Right ventricle myocardium inferior (tissue), 1 donor: Measurements from ENCODE around the gene SYMPK. TPM values are rescaled to one million over a fixed set of nuclear protein-coding genes. Genes with fewer than 3 reads are reported as not detected.

Experiments used
- ATAC-seq: fragments of 200-7000 bp; cut with Tn5 transposase; one replicate; pipeline ENCODE4 v1.9.1; 2020; ENCODE audit warnings: mild to moderate bottlenecking, moderate library complexity
- DNase-seq: peaks from one replicate; pipeline ENCODE4 v3.0.0; 2021; ENCODE audit errors: missing footprints
- intact Hi-C: fragments of 100-400 bp; cut with DNase I; formaldehyde crosslinking; loops from one replicate; pipeline ENCODE4 v1.11.0; 2022
- total RNA-seq: library from RNA; stranded (reverse); fragmentation: NEBNext Ultra II Directional; extraction: Animal tissue kit (Norgen Biotek cat#: 25700); gene quantifications from one replicate; pipeline ENCODE4 v1.2.1, GENCODE V29; 2021
- donor health status: DM: no; HTN: yes; CAD: no; lungs with severe emphysema.

SYMPK gene
- total RNA-seq, 1 donor from 2014 or later = 29.9 TPM

DNA sequence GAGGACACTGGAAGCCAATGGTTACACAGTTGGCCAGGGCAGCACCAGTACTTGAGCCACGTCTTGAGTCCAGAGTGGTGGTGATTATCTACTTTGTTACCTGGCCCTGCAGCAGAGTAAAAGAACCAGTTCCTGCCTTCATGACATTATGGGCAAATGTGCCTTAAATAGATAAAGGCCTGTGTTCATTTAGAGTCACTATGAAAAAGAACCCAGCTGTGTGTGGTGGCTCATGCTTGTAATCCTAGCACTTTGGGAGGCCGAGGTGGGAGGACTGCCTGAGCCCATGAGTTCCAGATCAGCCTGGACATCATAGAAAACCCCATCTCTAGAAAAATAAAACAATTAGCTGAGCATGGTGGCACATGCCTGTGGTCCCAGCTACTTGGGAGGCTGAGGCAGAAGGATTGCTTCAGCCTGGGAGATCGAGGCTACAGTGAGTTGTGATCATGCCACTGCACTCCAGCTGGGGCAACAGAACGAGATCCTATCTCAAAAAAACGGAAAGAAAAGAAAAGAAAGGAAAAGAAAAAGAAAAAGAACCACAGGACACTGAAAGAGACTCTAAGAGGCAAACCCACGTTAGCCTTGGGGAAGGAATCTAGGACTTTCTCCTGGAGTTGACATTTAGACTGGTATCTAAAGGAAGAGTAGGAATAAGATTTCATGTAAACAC lies 26.4 kb upstream of the SYMPK start:
- DNase-seq = no peak
- ATAC-seq = no peak
- intact Hi-C loops = loop anchor here (5.0 kb wide), 1 partner anchor 72 kb away; the partner anchor contains the start of gene RSPH6A

DNA sequence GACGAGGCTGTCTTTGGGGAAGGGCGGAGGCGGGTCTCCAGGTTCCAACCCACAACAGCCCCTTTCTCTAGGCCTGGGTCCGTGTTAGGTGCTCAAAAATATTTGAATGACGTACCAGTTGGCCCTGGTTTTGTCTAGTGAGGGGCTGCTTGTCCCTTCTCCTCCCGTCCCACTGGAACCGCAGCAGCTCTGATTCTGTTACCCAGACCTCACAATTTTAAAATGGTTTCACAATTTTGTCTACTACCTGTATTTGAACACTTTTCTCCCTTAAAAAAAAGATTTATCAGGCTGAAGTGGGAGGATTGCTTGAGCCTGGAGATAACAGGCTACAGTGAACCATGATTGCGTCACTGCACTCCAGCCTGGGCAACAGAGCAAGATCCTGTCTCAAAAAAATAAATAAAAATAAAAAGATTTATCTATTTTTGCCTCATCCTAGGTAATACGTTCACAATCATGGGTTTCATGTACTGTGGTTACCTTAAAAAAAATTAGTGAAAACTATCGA lies 24.3 kb upstream of the SYMPK start:
- DNase-seq (no peak), ATAC-seq (no peak)
- intact Hi-C loops = loop anchor here (2.0 to 5.0 kb wide), 2 partner anchors 24 to 70 kb away; partner anchors contain the start of genes RSPH6A and SYMPK

DNA sequence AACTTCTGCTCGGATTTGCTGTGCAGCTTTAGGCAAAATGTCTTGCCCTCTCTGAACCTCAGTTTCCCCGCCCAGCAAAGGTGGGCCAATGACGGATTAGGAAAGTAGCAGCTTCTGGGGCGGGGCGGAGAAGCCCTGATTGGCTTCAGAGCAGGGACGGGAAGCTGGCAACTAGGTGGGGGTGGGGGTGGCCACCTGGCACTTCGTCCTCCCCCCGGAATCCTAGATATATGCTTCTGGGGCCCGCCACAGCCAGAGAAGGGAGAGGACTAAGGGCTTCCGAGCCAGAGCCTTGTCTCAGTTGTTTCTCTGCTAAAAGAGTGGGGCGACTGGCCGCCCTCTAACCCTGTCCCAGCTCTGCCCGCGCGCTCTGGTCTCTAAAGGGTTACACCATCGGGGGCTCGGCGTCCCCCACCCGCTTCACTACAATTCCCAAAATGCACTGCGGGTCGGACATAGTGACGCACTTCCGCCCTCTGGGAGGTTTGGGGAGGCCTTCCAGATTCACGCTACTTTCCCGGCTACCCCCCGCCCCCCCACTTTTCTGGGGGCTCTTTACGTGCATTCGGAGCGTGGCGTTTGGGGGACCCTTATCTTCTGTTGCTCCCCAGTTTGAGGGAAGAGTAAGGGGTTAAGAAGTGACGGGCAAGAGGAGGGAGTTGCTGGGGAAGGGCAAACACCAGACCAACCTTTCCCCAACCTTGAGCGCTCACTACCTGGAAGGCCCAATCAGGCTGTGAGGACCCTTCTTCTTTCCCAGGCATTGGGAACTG lies 23.7 kb upstream of the SYMPK start:
- peak; percentile 92 for ATAC-seq
- intact Hi-C loops = loop anchor here (1.0 to 5.0 kb wide), 3 partner anchors 24 to 109 kb away; partner anchors contain the start of genes CCDC61, RSPH6A and SYMPK
- peak; percentile 95 for DNase-seq

DNA sequence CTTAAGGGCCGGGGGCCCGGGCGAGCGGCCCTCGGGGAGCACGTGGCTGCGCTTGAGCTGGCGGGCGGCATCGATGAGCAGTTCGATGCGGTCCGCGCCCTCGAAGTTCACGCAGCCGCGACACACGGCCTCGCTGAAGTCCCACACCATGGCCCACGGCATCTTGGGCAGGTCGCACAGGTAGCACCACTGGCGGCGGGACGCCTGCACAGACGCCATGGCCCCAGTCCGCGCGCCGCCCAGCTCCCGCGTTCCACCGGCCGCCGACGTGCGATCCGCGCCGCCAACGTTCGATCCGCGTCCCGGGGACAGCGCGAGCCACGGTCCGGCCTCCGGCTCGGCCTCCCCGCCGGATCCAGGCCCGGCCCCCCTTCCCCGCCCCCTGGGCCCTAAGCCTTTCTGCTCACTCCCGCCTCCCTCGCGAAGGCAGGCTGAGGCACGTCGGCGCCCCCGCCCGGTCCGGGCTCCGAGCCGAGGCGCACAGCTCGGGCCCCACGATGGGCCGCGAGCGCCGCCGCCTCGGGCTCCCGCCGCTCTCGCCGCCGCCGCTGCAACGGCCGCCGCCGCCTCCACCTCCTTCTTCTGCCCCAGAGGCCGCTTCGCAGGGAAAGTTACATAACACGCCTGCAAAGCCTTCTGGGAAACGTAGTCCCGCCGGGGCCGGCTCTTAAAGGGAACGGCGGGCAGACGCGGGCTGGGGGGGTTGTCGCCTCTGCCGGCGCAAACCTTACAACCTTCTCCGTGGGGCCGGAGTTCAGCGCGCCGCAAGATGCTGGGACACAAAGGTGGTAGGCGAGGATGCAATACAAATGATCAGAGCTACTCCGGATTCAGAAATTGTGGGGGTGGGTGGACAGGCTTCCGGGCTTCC lies 22.8 kb upstream of the SYMPK start, which contains the start of gene IRF2BP1:
TSS of gene IRF2BP1 (minus strand) at position 586 of the 871 bp plus-strand sequence. CDS start at position 219, 367 bp downstream.
- intact Hi-C loops = loop anchor here (1.0 to 5.0 kb wide), 3 partner anchors 23 to 110 kb away; partner anchors contain the start of genes CCDC61, RSPH6A and SYMPK

DNA sequence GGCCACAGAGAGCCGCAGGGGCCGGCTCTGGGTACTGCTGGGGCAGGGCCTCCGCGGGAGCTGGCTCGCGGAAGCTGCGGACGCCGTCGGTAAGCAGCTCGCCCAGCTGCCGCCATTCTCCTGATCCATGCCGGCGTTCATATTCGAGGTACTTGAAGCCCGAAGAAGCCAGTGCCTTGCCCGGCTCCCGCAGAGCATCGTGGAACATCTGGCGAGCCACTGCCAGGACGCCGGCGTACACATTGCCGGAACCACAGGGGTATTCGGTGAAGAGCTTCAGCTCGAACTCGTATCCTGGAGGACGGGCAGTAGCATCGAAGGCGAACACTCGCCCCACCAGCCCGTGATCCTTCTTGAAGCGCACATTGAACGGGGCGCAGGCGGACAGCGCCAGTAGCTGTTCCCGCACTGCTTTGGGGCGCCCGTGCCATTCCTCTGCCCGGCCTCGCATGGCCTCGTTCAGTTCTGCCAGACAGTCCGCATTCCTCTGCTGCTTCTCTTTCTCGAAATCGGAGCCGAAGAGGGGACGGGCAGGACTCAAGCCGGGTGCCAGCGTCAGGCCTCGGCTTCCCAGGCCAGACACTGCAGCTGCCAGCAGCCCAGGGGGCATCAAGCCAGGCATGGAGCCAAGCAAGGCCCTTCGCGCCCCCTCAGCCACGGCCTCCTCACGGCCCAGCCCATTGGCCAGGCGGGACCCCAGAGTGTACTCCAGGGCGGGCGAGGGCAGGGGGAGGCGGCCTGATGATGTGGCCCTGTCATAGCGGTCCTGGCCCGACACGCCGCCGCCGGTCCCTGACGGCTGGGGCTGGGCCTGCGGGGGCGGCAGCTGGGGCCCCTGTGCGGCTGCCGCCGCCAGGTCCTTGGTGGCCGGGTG lies 22.0 kb upstream of the SYMPK start:
- no peak for ATAC-seq
- intact Hi-C loops = loop anchor here (5.0 kb wide), 1 partner anchor 68 kb away; the partner anchor contains the start of gene RSPH6A
- no peak for DNase-seq

More for the DNA sequence above, 22.8 kb upstream of the SYMPK start, which contains the start of gene IRF2BP1:
- DNase-seq = peak; percentile 98
- ATAC-seq = peak; percentile 85

DNA sequence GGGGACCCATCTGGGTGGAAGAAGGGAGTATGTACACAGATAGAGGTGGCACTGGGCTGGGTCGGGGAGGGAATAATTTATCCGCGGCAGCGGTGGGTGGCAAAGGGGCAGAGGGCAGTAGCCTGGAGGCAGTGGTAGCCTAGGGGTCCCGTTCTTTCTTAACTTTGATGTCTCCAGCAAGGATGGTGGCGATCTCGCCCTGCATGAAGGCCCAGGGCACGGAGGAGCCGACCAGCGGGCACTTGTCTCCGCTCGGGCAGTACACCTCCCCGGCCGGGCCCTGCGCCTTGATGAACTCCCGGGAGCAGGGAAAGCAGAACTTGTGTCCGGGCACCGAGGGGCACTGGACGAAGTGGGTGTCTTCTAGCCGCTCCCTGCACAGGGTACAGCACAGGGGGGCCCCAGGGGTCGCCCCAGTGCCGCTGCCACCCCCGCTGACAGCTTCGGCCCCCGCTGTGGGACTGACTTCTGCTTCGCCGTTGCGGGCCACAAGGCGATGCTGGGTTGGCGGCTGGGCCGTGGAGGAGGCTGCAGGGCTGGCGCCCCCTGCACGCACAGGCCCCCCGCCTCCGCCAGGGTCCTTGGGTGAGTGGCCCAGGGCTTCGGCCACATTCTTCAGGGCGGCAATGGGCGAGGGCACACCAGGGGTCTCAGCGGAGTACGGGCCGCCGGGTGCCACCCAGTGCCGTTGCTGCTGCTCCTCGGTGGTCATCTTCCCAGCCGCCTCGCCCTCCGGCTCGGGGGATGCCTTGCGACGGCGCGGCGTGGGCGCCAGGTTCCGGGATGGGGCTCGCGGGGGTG lies 21.1 kb upstream of the SYMPK start:
- DNase-seq (no peak), ATAC-seq (no peak)
- intact Hi-C loops = no loop called here

DNA sequence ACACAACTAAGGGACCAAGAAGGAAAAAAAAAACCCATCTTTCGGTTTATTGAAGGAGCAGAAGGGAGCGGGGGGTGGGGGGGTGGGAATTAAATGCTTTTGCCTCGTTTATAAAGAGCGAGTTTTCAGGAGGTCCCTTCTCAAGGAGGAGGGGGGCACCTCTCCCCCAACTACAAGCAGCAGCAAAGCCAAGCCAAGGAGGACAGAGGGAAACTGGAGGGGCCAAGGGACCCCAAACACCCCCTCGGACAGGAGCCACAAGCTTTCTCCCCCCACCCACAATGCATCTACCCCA lies 20.6 kb upstream of the SYMPK start:
- intact Hi-C loops = no loop called here
- ATAC-seq (no peak), DNase-seq (no peak)

DNA sequence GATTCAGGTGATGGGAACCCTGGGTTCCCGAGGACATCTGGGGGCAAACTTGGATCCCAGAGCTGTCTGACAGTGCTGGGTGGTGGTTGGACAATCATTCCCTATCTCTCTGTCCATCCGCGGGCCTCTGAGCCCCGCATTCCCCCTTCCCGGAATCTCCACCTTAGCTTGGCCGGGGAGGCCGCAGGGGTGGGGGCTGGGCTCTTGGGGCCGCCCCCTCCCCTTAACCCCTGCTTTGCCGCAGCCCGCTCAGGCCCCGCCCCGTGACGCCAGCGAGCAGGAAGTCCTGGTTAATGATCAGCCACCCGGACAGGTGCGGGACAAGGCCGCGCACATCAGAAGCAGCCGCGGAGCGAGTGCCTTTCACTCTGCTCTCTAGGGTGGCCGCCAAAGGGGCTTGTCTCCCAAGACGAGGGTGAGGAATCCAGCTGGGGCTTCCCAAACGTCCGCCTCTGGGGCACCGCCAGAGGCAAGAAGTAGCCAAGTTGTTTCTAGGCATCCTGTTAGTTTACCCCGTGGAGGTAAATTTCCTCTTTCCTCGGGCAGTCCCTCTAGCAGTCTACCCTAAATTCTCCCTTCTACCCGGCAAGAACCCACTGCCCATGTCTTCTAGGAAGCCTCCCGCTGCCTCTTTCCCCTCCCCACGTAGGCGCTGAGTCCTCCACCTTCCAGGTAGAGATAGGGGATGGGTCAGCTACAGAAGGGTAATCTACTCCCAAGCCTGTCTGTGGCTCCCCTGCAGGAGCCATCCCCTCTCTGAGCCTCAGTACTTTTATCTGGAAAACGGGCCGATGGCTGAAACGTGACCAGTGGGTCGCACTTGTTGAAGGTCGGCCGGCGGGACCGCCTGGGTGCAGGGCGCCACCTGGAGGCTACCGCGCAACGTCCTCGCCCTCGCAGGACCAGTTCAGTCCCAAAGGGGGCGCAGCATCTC lies 20.0 kb upstream of the SYMPK start:
- DNase-seq = peak; percentile 87
- no peak for ATAC-seq
- intact Hi-C loops = no loop called here

DNA sequence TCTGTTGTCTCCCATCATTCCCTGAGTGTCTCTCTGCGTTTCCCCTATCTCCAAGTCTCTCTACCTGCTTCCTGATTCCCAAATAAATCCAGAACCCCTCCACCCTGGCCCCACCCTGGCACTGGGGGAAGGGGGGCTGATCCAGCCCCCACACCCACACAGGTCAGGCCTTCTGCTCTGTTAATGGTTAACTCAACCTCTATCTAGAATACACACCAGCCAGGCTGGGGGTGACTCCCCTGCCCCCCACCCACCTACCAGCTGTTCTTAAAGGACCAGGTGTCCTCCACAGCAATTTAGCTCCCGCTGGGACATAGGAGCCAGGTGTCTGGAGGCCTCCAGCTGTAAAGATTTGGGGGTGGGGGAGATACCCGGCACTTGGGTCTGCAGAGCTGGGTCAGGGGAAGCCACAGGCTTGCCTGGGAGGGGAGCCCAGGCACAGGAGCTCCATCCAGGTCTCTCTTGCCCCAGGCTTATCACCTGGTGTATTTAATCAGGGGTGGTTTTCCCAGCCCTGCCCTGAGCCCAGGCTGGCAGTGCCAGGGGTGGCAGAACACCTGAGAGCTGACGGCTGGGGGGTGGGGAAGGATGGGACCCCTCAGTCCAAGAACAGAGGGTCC lies 19.1 kb upstream of the SYMPK start:
- ATAC-seq (no peak), DNase-seq (no peak)
- intact Hi-C loops = no loop called here

DNA sequence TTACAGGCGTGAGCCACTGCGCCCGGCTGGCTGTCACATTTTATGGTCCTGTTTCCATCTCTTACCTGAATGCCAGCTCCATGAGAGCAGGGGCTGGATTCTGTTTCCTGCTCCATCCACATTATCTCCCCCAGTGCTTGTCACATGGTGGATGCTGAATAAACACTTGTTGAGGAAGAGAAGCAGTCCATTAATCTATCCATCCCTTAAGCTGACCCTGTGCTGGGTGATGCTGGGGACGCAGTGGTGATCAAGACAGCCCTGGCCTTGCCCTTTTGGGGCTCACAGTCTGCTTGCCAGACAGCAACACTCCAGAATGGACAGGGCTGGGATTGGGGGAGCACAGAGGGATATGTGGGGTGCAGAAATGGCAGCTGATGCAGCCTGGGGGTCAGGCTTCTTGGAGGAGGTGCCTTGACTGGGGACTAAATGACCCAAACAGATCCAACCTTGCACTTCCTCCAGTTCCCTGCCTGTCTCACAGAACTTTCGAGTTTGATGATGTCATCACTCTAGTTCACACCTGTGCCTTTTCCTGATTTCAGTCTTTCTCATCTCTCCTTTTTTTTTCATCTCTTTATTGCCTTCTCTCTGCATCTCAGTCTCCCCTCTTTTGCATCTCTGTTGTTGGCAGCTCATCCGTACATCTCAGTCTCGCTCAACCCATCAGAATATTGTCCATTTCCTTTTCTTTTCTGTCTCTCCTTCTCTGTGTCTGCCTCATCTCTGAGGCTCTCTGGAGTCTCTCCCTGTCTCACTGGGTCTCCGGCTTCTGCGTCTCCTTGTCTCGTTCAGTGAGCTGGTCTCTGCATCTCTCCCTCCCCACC lies 18.3 kb upstream of the SYMPK start:
- DNase-seq (no peak), ATAC-seq (no peak)
- intact Hi-C loops = no loop called here

DNA sequence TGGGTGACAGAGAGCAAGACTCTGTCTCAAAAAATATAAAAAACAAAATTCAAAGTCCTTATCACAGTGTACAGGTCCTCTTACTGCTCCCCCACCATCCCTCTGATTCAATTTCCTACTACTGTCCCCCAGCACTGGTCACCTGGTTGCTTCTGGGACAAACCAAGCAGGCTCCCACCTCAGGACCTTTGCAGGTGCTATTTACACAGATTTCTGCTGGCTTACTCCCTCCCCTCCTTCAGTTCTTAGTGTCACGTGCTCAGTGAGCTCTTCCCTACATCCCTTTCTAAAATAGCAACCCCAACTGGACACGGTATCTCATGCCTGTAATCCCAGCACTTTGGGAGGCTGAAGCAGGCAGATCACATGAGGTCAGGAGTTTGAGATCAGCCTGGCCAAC lies 17.0 kb upstream of the SYMPK start:
- DNase-seq = no peak

DNA sequence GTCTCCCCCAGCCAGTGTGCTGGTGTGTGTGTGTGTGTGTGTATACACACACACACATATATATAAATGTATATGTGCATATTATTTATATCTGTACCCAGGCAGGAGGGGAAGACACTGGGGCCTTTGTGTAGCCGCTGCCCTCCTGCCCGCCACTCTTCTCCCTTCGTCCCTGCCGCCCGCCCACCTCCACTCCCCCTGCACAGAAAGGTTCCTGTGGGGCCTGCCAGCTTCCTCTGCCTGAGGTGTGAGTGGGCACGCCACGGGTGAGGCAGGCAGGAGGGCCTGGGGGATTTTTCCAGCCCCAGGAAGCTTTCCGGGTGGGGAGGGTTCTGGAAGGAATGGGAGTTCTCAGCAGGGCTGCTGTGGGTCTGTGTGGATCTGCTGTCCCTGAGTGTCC lies 16.1 kb upstream of the SYMPK start:
- intact Hi-C loops = no loop called here
- no peak for DNase-seq
- ATAC-seq = no peak

More for the DNA sequence above, 17.0 kb upstream of the SYMPK start:
- intact Hi-C loops = no loop called here
- no peak for ATAC-seq

DNA sequence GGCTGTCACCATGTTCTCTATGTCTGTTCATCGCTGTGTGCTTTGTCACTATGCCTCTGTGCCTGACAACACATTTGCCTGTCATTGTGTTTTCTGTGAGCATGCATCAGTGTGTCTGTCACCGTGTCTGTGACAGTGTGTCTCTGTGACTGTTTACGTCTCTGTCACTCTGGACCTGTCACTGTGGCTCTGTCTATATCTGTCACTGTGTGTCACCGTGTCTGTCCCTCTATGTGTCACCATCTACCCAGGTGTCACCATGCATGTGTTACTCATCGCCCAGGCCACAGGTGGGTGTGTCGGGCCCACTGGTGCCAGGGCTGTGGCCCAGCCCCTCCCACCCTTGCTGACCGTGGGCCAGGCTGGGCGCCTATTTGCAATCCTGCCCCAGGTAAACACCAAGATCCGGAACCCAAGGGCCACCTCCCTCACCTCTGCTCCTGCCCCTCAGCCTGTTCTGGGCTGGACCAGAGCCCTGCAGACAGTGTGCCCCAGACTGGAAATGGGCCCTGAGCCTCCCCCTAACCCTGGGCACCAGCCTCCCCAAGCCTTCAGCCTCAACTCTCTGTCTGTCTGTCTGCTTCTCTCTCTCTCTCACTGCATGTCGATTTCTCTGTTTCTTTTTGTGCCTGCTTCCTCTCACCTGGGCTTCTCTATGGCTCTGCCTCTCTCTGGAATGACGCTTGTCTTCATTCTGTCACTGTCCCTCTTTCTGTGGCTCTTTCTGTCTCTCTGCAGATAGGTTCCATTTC lies 15.3 kb upstream of the SYMPK start:
- ATAC-seq (no peak), DNase-seq (no peak)
- intact Hi-C loops = no loop called here
